Right lung (tissue), 5 donors: ENCODE results near the gene GNLY. TPM values are rescaled to one million over a fixed set of nuclear protein-coding genes. Genes with fewer than 3 reads are reported as not detected.

Experiments used
- DNase-seq, 2 donors: peaks; one replicate each; pipeline ENCODE4 v3.0.0-alpha.2; 2013
- polyA plus RNA-seq, 5 donors: library from polyadenylated mRNA; unstranded; fragments of 120-200 nt; gene quantifications; one replicate each; pipeline versions ENCODE4 v1.2.1 to v1.2.3, GENCODE V29; 2013; ENCODE audit warnings: inconsistent platforms in 1 of 5, low replicate concordance in 1 of 5; ENCODE audit not compliant: insufficient read length in 5 of 5, insufficient read depth in 1 of 5

GNLY gene
- polyA plus RNA-seq, 5 donors, result 1.7 to 6.2 (median 2.2) TPM

DNA sequence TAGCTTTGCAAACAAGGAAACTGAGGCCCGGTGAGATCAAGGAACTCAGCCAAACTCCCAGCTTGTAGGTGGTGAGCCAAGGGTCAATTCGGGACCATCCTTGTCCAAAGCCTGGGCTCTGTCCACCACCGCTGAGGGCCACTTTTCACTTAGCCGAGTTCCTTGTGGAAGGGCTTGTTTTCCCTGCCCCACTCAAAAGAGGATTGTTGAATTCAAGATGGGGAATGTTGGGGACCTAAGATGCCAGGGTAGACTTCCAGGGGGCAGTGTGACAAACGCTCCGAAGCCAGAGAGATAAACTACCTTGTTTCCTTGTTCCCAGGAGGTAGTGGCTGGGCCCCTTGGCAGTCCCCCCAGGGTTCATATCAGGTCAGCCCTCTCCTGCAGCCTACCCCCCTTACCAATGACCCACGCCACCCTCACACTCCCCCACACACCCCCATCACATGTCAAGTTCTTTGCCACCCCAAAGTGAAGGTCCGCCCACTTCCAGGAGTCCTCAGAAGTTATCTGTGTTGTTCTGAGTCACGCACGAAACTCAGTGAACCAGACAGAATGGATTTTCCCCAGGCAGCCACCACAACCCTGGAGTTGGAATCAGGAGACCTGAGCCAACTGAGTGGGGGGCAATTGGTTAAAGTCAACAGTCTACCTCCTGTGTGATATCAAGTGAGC is 49.3 kb downstream of the GNLY start:
- DNase-seq, result no peak

DNA sequence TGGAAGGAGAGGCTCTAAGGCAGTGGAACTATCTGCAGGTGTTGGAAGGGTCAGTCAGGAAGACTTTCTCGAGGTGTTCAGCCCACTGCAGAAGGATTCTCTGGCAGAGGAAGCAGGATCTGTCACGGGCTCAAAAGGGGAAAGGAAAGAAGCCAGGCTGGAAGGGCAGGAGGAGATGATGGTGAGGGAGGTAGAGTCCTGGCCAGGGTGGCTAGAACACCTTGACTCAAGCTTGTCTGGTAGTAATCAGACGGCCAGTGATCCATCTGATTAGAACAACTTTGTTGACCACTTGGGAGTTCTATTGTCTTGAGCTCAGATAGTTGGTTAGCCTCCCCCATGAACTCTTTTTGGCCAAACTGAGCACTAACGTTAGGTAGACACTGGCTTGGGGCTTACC is 49.9 kb downstream of the GNLY start:
- DNase-seq, result no peak

- no peak for DNase-seq
These were observed 50.8 kb downstream of the GNLY start for GRCh38 chr2:85744741-85745601.

GRCh38 chr2:85745619-85746018 is 51.5 kb downstream of the GNLY start:
- DNase-seq, result no peak

DNA sequence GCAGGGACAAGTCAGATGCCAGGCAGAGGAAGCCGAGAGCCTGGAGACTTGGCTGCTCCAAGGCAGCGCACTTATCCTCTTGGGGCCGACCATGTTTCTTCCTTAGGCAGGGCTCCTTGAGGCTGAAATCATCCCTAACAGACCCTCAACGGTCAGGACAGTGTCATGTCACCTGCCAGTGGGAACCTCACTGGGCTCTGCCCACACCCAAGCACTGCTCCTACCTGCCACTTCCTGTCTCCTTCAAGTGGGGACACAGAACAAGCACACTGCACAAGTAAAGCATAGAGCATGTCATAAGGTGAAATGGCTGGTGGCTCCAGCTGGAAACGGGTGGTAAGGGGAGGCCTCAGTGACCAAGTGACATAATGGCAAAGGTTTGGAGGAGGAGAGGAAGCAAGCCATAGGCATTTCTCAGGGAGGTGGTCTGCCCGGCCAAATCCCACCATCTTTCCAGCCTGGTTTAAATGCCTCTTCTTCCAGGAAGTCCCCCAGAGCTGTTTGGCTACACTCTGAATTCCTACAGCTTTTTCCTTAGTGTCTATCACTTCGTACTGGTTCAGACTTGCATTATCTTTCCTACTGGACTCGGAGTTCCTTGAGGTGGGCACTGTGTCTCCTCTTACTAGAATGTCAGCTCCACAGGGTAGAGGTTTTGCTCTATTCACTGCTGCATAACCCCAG is 52.3 kb downstream of the GNLY start:
- no peak for DNase-seq

DNA sequence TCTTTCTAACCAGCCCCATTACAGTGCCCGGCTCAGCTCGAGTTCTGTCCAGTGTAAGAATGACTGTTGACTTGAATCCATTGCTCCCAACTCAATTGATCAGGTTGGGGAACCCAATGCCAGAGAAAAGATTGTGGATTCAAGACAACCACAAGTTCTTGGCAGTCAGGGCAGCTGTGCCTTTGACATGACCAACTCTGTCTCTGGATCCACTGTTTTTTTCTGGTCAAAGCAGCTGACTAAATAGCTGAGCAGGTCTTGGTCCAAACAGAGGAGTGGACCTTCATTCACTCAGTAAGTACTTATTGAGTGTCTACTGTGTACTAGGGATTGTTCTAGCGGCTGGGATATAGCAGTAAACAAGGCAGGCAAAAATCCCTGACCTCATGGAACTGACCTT is 53.3 kb downstream of the GNLY start:
- no peak for DNase-seq

DNA sequence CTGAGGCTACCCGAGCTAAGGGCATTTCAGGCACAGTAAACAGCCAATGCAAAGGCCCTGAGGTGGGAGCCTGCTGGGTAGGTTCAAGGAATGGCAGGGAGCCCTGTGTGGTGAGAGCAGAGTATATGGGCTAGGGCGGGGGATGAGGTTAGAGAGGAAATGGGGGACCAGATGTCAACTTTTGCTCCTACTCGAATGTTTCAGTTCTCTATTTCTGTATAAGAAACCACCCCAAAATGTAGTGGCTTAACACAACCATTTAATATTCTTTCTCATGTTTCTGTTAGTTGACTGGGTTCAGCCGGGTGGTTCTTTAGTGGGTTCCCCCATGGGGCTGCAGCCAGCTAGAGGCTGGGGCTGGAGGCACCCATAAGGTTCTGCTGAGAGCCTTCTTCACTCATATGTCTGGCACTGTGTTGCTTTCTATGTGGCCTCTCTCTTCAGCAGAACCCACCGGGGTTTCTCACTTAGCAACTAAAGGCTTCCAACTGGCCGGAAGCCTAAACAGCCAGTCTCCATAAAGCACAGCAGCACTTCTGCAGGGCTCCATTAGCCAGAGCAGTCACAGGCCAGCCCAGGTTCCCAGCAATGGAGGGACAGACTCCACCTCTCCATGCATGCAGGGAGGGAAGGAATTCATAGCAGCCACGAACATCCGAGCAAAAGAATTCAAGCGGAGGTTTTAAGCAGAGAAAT is 54.0 kb downstream of the GNLY start:
- no peak for DNase-seq

Other genes with a start within 250 kb of the GNLY start
- 100 to 1,000 TPM; 274 to 398 (median 339) TPM for gene MAT2A, start 155.2 kb upstream of the GNLY start, polyA plus RNA-seq
- 10 to 100 TPM; 28.9 to 43.5 (median 35.2) TPM for gene GGCX, start 132.9 kb upstream of the GNLY start, polyA plus RNA-seq
- gene VAMP8, start 116.8 kb upstream of the GNLY start, polyA plus RNA-seq, result 10 to 100 TPM; 54.6 to 78.1 (median 68.1) TPM
- 10 to 100 TPM; 42.6 to 75.2 (median 57.3) TPM for gene VAMP5, start 109.9 kb upstream of the GNLY start, polyA plus RNA-seq
- 100 to 1,000 TPM in 4 of 5 donors, 10 to 100 TPM in 1; 99.7 to 114 (median 110) TPM for gene RNF181, start 98.6 kb upstream of the GNLY start, polyA plus RNA-seq
- gene TMEM150A, start 91.7 kb upstream of the GNLY start, polyA plus RNA-seq, result 10 to 100 TPM in 4 of 5 donors, 1 to 10 TPM in 1; 9.9 to 16.9 (median 13.8) TPM
- gene C2orf68, start 82.3 kb upstream of the GNLY start, polyA plus RNA-seq, result 10 to 100 TPM; 64.7 to 84.1 (median 78.8) TPM
- 10 to 100 TPM; 59.2 to 72.8 (median 63.3) TPM for gene USP39, start 78.2 kb upstream of the GNLY start, polyA plus RNA-seq
- 100 to 1,000 TPM; 199 to 677 (median 404) TPM for gene SFTPB, start 26.2 kb upstream of the GNLY start, polyA plus RNA-seq
- gene ATOH8, start 59.6 kb downstream of the GNLY start, polyA plus RNA-seq, result 10 to 100 TPM; 25.6 to 38.9 (median 37.3) TPM
- gene ST3GAL5, start 194.6 kb downstream of the GNLY start, polyA plus RNA-seq, result 100 to 1,000 TPM in 1 of 5 donors, 10 to 100 TPM in 4; 81.2 to 102 (median 84.0) TPM